ENCODE results near the gene MRPL11. TPM values are rescaled to one million over a fixed set of nuclear protein-coding genes. Genes with fewer than 3 reads are reported as not detected.
A peak's percentile ranks its signal among the peaks of the same experiment; 100 is the strongest.
"Not testable (repeated sequence)": the region's sequence is repeated elsewhere in the genome, so short reads cannot be mapped to it uniquely, and the experiment has no call there.

The MRPL11 gene
- total and polyA plus RNA-seq, 2 of the 13 experiments (the other 11 are each of a cell fraction or from before 2014, with no cell fraction given) = 72.9 to 176 TPM

- intact Hi-C loops (cut with micrococcal nuclease; ENCODE audit: unreplicated experiment) = no loop called here
- CTCF ChIA-PET (ENCODE audit: low intra/inter-chr PET ratio, low total read pairs) = interaction anchor here (1.4 kb wide), 1 partner anchor 56 kb away, joined by 3 read pairs; no protein-coding TSS in a partner anchor
- WGBS (ENCODE audit: low lambda C conversion rate) = 67% methylated on average over 1 of the region's 1 CpG
These were observed 26.3 kb upstream of the MRPL11 start for GRCh38 chr11:66464916-66465315.

GRCh38 chr11:66464116-66464515, 25.5 kb upstream of the MRPL11 start:
- H3K4me3 ChIP-seq (replicated peaks in 1 of 3; ENCODE audit: insufficient read depth in 1 of 3, low read depth in 2 of 3, low read length in 3 of 3); ATAC-seq; H2AFZ ChIP-seq (ENCODE audit: low read length); H3K9ac ChIP-seq (ENCODE audit: insufficient read depth, low read depth, low read length); H3K79me2 ChIP-seq (ENCODE audit: insufficient read depth, low read length); DNase-seq (ENCODE audit: low spot score); H3K4me2 ChIP-seq (ENCODE audit: low read depth, low read length); H3K36me3 ChIP-seq (replicated peaks in 1 of 2; ENCODE audit: control insufficient read depth in 1 of 2, insufficient read depth in 2 of 2, low read length in 2 of 2); H4K20me1 ChIP-seq (ENCODE audit: insufficient read depth, low read length); in situ Hi-C loops (cut with HindIII; ENCODE audit: extremely low pct_ligation_motif_present, low pct_unique_long_range_greater_than_20kb); H3K27ac ChIP-seq (ENCODE audit: extremely low read length, insufficient read depth, low read length); BruUV-seq (replicated peaks); H3K9me3 ChIP-seq (ENCODE audit: low read length); intact Hi-C loops (cut with micrococcal nuclease; ENCODE audit: unreplicated experiment); FAIRE-seq: not testable (repeated sequence)
- Histone ChIP-seq H3K4me1 (ENCODE audit: insufficient read depth, low read length) (peaks cover 26% of the 10 kb centered on the region), H3K27me3 (ENCODE audit: control insufficient read depth in 1 of 2, insufficient read depth in 2 of 2, low read length in 2 of 2) (peaks cover 0 to 12% of the 10 kb centered on the region in 2 experiments; a peak in 3 of 5 replicates)
- POLR2A ChIA-PET = interaction anchor here (0.9 kb wide), 1 partner anchor 16 kb away, joined by 4 read pairs; the partner anchor contains the start of gene DPP3
- CTCF ChIA-PET (ENCODE audit: low intra/inter-chr PET ratio, low total read pairs) = interaction anchor here (1.4 kb wide), 1 partner anchor 56 kb away, joined by 3 read pairs; no protein-coding TSS in a partner anchor
- WGBS (ENCODE audit: low lambda C conversion rate) = 73% methylated on average over 5 of the region's 5 CpGs

More at GRCh38 chr11:66464916-66465315, 26.3 kb upstream of the MRPL11 start:
- peak overlapping the region; percentile 88 for H3K4me2 ChIP-seq (ENCODE audit: low read depth, low read length)
- ATAC-seq (no peak), DNase-seq (ENCODE audit: low spot score) (no peak), FAIRE-seq (no peak)
- POLR2A ChIA-PET = interaction anchor here (0.9 to 3.0 kb wide), 2 partner anchors 15 to 25 kb away, joined by 4 to 41 read pairs; partner anchors contain the start of genes DPP3 and MRPL11
- H4K20me1 ChIP-seq (ENCODE audit: insufficient read depth, low read length) = no peaks in the 10 kb centered on the region; the same call in 1 of the 2 replicates
- no peak overlapping the region for H3K9ac ChIP-seq (ENCODE audit: insufficient read depth, low read depth, low read length)
- no peak overlapping the region for H3K27ac ChIP-seq (ENCODE audit: extremely low read length, insufficient read depth, low read length)
- no peak overlapping the region; a peak in 1 of 6 replicates for H3K4me3 ChIP-seq (replicated peaks in 1 of 3; ENCODE audit: insufficient read depth in 1 of 3, low read depth in 2 of 3, low read length in 3 of 3)
- no peak overlapping the region for H2AFZ ChIP-seq (ENCODE audit: low read length)
- BruUV-seq (replicated peaks) = no TSS peak
- peaks cover 26% of the 10 kb centered on the region for H3K4me1 ChIP-seq (ENCODE audit: insufficient read depth, low read length)
- peaks cover 0 to 12% of the 10 kb centered on the region in 2 experiments; a peak in 3 of 5 replicates for H3K27me3 ChIP-seq (ENCODE audit: control insufficient read depth in 1 of 2, insufficient read depth in 2 of 2, low read length in 2 of 2)
- in situ Hi-C loops (cut with HindIII; ENCODE audit: extremely low pct_ligation_motif_present, low pct_unique_long_range_greater_than_20kb) = no loop called here
- H3K9me3 ChIP-seq (ENCODE audit: low read length) = no peaks in the 10 kb centered on the region
- TF ChIP-seq SRF (IDR thresholded peaks at IDR 0.05; ENCODE audit: low read depth, low read length) (no peak), PTBP1 (IDR thresholded peaks at IDR 0.05; ENCODE audit: low read depth, low read length, poor library complexity, severe bottlenecking) (no peak), HES4 (CRISPR knock-in tag; IDR thresholded peaks at IDR 0.05; ENCODE audit: borderline replicate concordance) (no peak), ZNF10 (CRISPR knock-in tag; IDR thresholded peaks at IDR 0.05; ENCODE audit: borderline replicate concordance, low read depth) (no peak), ZNF121 (CRISPR knock-in tag; IDR thresholded peaks at IDR 0.05) (no peak), JARID2 (CRISPR knock-in tag; IDR thresholded peaks at IDR 0.05; ENCODE audit: insufficient replicate concordance) (no peak), CHD4 (IDR thresholded peaks at IDR 0.05; ENCODE audit: borderline replicate concordance, low read length) (no peak)
- TF ChIP-seq, protein P1, sequence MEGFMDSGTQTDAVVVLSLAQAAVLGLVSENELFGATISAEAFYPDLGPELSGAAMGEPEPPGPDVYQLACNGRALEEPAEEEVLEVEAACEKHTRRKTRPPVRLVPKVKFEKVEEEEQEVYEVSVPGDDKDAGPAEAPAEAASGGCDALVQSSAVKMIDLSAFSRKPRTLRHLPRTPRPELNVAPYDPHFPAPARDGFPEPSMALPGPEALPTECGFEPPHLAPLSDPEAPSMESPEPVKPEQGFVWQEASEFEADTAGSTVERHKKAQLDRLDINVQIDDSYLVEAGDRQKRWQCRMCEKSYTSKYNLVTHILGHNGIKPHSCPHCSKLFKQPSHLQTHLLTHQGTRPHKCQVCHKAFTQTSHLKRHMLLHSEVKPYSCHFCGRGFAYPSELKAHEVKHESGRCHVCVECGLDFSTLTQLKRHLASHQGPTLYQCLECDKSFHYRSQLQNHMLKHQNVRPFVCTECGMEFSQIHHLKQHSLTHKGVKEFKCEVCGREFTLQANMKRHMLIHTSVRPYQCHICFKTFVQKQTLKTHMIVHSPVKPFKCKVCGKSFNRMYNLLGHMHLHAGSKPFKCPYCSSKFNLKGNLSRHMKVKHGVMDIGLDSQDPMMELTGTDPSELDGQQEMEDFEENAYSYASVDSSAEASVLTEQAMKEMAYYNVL (CRISPR knock-in tag; IDR thresholded peaks at IDR 0.05; ENCODE audit: borderline replicate concordance) = no peak
- TF ChIP-seq, protein P2, sequence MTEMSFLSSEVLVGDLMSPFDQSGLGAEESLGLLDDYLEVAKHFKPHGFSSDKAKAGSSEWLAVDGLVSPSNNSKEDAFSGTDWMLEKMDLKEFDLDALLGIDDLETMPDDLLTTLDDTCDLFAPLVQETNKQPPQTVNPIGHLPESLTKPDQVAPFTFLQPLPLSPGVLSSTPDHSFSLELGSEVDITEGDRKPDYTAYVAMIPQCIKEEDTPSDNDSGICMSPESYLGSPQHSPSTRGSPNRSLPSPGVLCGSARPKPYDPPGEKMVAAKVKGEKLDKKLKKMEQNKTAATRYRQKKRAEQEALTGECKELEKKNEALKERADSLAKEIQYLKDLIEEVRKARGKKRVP (CRISPR knock-in tag; IDR thresholded peaks at IDR 0.05) = no peak
- no peaks in the 10 kb centered on the region; a peak in 1 of 5 replicates for H3K36me3 ChIP-seq (replicated peaks in 1 of 2; ENCODE audit: control insufficient read depth in 1 of 2, insufficient read depth in 2 of 2, low read length in 2 of 2)
- no peaks in the 10 kb centered on the region for H3K79me2 ChIP-seq (ENCODE audit: insufficient read depth, low read length)

Data from HepG2 (cell line).